Body of pancreas (tissue), 4 donors: ENCODE data around the gene PTCD1. TPM values are rescaled to one million over a fixed set of nuclear protein-coding genes. Genes with fewer than 3 reads are reported as not detected.

Source experiments
- ATAC-seq: fragments of 150-250 bp; one replicate; pipeline ENCODE4 v1.9.1; 2016
- DNase-seq, 4 donors: peaks; one replicate each; pipeline ENCODE4 v3.0.0-alpha.2; 2019
- H3K27ac ChIP-seq, 4 donors: fragments of 200-600 bp; sonication (generic); 1 replicate in 3 of 4; 2 replicates in 1 of 4; pipeline versions ENCODE4 v1.5.1 to v1.6.1; 2016 to 2019; ENCODE audit warnings: mild to moderate bottlenecking in 1 of 4, mixed read lengths in 1 of 4, moderate library complexity in 1 of 4
- H3K27me3 ChIP-seq, 2 donors: fragments of 200-600 bp; sonication (generic); one replicate each; pipeline ENCODE4 v1.6.0; 2016; ENCODE audit warnings: mild to moderate bottlenecking in 1 of 2
- H3K36me3 ChIP-seq, 2 donors: fragments of 200-600 bp; sonication (generic); replicated peaks in 1 of 2; 2 replicates each; pipeline ENCODE4 v1.5.1; 2016; ENCODE audit warnings: low read depth in 2 of 2; ENCODE audit not compliant: insufficient read depth in 1 of 2
- H3K4me1 ChIP-seq: fragments of 200-600 bp; sonication (generic); one replicate; pipeline ENCODE4 v1.6.0; 2016
- H3K4me3 ChIP-seq, 2 donors: fragments of 200-600 bp; sonication (generic); 1 replicate in 1 of 2; 2 replicates in 1 of 2; pipeline ENCODE4 v1.5.1; 2016 to 2019
- H3K9me3 ChIP-seq, 3 donors: fragments of 200-600 bp; sonication (generic); 1 replicate in 2 of 3; 2 replicates in 1 of 3; pipeline ENCODE4 v1.5.1; 2016
- CTCF ChIP-seq, 7 experiments: fragments of 450-650 bp in 4 of 7; fragments of 200-600 bp in 3 of 7; sonication (generic) in 3 of 7; IDR thresholded peaks; one replicate each; pipeline ENCODE4 v1.5.1; 2016 to 2019; ENCODE audit warnings: antibody characterized with exemption in 7 of 7
- POLR2A ChIP-seq, 3 donors: fragments of 450-650 bp; IDR thresholded peaks; one replicate each; pipeline ENCODE4 v1.6.1; 2016; ENCODE audit warnings: antibody characterized with exemption in 3 of 3, mild to moderate bottlenecking in 2 of 3
- WGBS, 2 donors: methylation state at CpG; one replicate each; pipeline ENCODE4 v1.1.5; 2017; 5-methylcytosine and 5-hydroxymethylcytosine counted together
- intact Hi-C: fragments of 100-400 bp; cut with DNase I; formaldehyde crosslinking; loops from one replicate; pipeline ENCODE4 v1.15.1; 2023
- total RNA-seq, 2 donors: library from RNA; depleted of rRNA; stranded (reverse); fragments of >200 nt; gene quantifications; one replicate each; pipeline ENCODE4 v1.1.0, GENCODE V29; 2016

The PTCD1 gene
- total RNA-seq, 2 donors from 2014 or later = 1.6 to 3.4 TPM

- intact Hi-C loops = no loop called here
- Histone ChIP-seq H3K4me1 (peaks cover 7% of the 10 kb centered on the region), H3K9me3 (no peaks in the 10 kb centered on the region), H3K4me3 (no peak overlapping the region), H3K27ac (no peak overlapping the region), H3K36me3 (peaks cover 0 to 2% of the 10 kb centered on the region in 2 donors), H3K27me3 (no peaks in the 10 kb centered on the region)
- ATAC-seq = no peak
- TF ChIP-seq CTCF (IDR thresholded peaks at IDR 0.05) (no peak), POLR2A (IDR thresholded peaks at IDR 0.05) (no peak)
- WGBS, 2 donors = 87 to 89% methylated on average over 3 to 4 of the region's 4 CpGs
- DNase-seq = no peak
These were observed 54.1 kb downstream of the PTCD1 start for GRCh38 chr7:99384523-99384922.

GRCh38 chr7:99383791-99384370, 54.7 kb downstream of the PTCD1 start:
- Histone ChIP-seq H3K4me3 (no peak overlapping the region), H3K9me3 (no peaks in the 10 kb centered on the region), H3K4me1 (peaks cover 7% of the 10 kb centered on the region), H3K36me3 (peaks cover 0 to 2% of the 10 kb centered on the region in 2 donors), H3K27ac (no peak overlapping the region), H3K27me3 (no peaks in the 10 kb centered on the region)
- TF ChIP-seq POLR2A (IDR thresholded peaks at IDR 0.05) (no peak), CTCF (IDR thresholded peaks at IDR 0.05) (no peak)
- intact Hi-C loops = no loop called here
- 83 to 88% methylated on average over 9 to 13 of the region's 13 CpGs for WGBS, 2 donors
- no peak for DNase-seq
- no peak for ATAC-seq

GRCh38 chr7:99383203-99383602, 55.4 kb downstream of the PTCD1 start:
- no peak for TF ChIP-seq CTCF (IDR thresholded peaks at IDR 0.05)
- TF ChIP-seq POLR2A (IDR thresholded peaks at IDR 0.05) = no peak
- intact Hi-C loops = no loop called here
- no peak overlapping the region for H3K27ac ChIP-seq
- no peak for ATAC-seq
- peaks cover 7% of the 10 kb centered on the region for H3K4me1 ChIP-seq
- no peak overlapping the region for H3K4me3 ChIP-seq
- H3K27me3 ChIP-seq = no peaks in the 10 kb centered on the region
- no peaks in the 10 kb centered on the region for H3K36me3 ChIP-seq
- 83 to 91% methylated on average over 9 to 10 of the region's 10 CpGs for WGBS, 2 donors
- H3K9me3 ChIP-seq = no peaks in the 10 kb centered on the region
- no peak for DNase-seq

GRCh38 chr7:99381664-99382075, 56.9 kb downstream of the PTCD1 start:
- TF ChIP-seq CTCF (IDR thresholded peaks at IDR 0.05) (no peak), POLR2A (IDR thresholded peaks at IDR 0.05) (no peak)
- Histone ChIP-seq H3K27ac (no peak overlapping the region), H3K4me1 (peaks cover 7% of the 10 kb centered on the region), H3K9me3 (no peaks in the 10 kb centered on the region), H3K4me3 (no peak overlapping the region), H3K36me3 (no peaks in the 10 kb centered on the region), H3K27me3 (no peaks in the 10 kb centered on the region)
- intact Hi-C loops = no loop called here
- WGBS, 2 donors = 61 to 74% methylated on average over 3 to 5 of the region's 7 CpGs
- DNase-seq (no peak), ATAC-seq (no peak)
